Large intestine (tissue), 3 donors: ENCODE measurements around the gene PDLIM7. TPM values are rescaled to one million over a fixed set of nuclear protein-coding genes. Genes with fewer than 3 reads are reported as not detected.
"Not testable (repeated sequence)": the region's sequence is repeated elsewhere in the genome, so short reads cannot be mapped to it uniquely, and the experiment has no call there.

Experiments
- DNase-seq, 2 donors: peaks; one replicate each; pipeline versions ENCODE4 v3.0.0 to v3.0.0-alpha.2; 2013
- H3K27ac ChIP-seq: one replicate; pipeline ENCODE4 v1.5.1; 2013; ENCODE audit warnings: low read length
- H3K27me3 ChIP-seq: 2 replicates; pipeline ENCODE4 v1.6.1; 2013; ENCODE audit warnings: low read length; ENCODE audit not compliant: control insufficient read depth, insufficient read depth
- H3K36me3 ChIP-seq: 2 replicates; pipeline ENCODE4 v1.6.1; 2013; ENCODE audit warnings: low read length; ENCODE audit not compliant: control insufficient read depth, insufficient read depth
- H3K4me1 ChIP-seq: one replicate; pipeline ENCODE4 v1.6.1; 2013; ENCODE audit warnings: low read length; ENCODE audit not compliant: control insufficient read depth, insufficient read depth
- H3K4me3 ChIP-seq: one replicate; pipeline ENCODE4 v1.5.1; 2013; ENCODE audit warnings: low read length
- H3K9me3 ChIP-seq: one replicate; pipeline ENCODE4 v1.6.1; 2013; ENCODE audit warnings: mild to moderate bottlenecking, low read depth, low read length, moderate library complexity; ENCODE audit not compliant: control insufficient read depth
- WGBS: methylation state at CpG from one replicate; pipeline ENCODE4 v1.1.5; 2013; ENCODE audit warnings: low lambda C conversion rate; ENCODE audit not compliant: insufficient coverage; 5-methylcytosine and 5-hydroxymethylcytosine counted together
- polyA plus RNA-seq: library from polyadenylated mRNA; unstranded; fragments of 120-200 nt; gene quantifications from one replicate; pipeline ENCODE4 v1.2.1, GENCODE V29; 2013

The PDLIM7 gene
- polyA plus RNA-seq, 1 donor: 118 TPM

DNA sequence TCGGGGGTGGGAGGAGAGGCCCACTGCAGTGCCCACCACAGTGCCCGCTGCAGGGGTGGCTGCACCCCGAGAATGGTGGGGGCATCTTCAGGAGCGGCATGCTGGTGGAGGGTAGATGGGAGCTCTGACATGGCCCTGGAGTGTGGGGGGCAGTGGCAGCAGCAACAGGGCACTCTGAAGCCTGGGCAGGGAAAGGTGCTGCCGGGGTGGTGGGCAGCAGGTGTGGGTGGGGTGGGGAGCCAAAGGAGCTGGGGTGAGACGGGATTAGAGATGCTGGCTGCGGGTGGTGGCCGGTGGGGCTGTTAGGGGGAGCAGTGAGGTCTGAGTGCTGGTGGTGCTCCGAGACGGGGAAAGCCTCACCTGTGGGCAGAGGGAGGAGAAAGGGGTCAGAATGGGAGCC is 39.0 kb upstream of the PDLIM7 start:
- Histone ChIP-seq H3K4me1 (no peaks in the 10 kb centered on the region), H3K36me3 (peaks cover 63% of the 10 kb centered on the region), H3K9me3 (no peaks in the 10 kb centered on the region), H3K27me3 (no peaks in the 10 kb centered on the region), H3K27ac (no peak overlapping the region), H3K4me3 (no peak overlapping the region)
- DNase-seq: no peak
- no CpG with 5 or more reads among the region's 10 CpGs for WGBS

DNA sequence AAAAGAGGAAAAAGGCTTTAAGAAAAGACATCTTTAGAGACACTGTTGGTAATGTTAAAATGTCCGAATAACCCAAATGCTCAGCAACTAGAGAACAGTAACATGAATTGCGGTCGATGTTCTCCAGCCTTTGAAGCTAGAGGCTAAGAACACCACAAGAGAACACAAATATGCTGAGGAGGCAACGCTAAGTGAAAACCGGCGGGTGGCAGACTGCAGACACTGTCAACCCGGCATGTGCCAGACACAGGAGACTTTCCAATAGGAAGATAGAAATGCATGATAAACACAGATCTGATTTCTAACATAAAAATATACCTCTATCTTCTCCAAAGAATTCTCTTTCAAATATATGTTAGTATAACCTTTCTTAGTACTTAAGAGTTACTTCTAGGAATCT is 37.7 kb upstream of the PDLIM7 start:
- no peaks in the 10 kb centered on the region for H3K4me1 ChIP-seq
- H3K9me3 ChIP-seq: no peaks in the 10 kb centered on the region
- H3K36me3 ChIP-seq: peaks cover 69% of the 10 kb centered on the region
- H3K27me3 ChIP-seq: no peaks in the 10 kb centered on the region
- no CpG with 5 or more reads among the region's 7 CpGs for WGBS
- no peak overlapping the region for H3K27ac ChIP-seq
- no peak for DNase-seq
- H3K4me3 ChIP-seq: no peak overlapping the region

DNA sequence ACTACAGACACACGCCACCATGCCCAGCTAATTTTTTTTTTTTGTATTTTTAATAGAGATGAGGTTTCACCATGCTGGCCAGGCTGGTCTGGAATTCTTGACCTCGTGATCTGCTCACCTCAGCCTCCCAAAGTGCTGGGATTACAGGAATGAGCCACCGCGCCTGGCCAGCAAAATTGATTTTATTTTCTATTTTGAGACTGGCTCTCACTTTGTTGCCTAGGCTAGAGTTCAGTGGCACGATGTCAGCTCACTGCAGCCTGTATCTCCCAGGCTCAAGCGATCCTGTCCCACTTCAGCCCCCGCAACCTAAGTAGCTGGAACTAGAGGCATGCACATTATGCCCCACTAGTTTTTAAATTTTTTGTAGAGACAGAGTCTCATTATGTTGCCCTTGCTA is 37.0 kb upstream of the PDLIM7 start:
- not testable (repeated sequence) for H3K27me3 ChIP-seq, H3K9me3 ChIP-seq, H3K4me1 ChIP-seq, H3K4me3 ChIP-seq, H3K27ac ChIP-seq, DNase-seq
- H3K36me3 ChIP-seq: peaks cover 75% of the 10 kb centered on the region
- no CpG with 5 or more reads among the region's 7 CpGs for WGBS

DNA sequence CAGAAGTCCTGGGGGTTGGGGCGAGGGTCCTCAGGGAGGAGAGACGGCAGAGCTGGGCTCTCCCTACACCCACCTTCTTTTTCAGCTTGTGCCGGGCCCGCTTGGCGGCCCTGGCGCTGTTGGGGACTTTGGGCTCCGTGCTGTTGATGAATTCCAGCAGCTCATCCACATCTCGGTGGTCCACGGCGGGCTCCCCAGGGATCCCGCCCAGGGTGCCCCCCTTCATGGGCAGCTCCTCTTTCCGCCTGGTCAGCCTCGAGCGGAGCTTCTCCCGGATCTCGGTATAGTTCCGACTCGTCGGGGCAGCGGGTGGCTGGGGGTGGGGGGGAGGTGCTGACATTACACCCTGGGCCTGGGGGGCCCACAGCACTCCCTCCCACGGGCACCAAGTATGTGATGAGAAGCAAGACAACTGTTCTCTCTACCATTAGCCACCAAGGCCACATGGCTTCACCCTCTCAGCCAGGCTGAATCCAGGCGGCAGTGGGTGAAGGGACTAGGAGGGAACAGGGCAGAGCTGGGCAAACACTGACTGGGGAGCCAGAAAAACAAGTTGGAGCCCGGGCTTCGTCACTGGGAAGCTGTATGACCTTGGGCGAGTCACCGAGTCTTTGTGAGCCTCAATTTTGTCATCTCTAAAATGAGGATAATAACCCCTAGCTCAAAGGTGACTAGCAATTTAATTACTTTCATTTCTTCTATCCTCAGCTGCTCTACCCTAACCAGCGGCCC is 34.0 kb upstream of the PDLIM7 start:
- Histone ChIP-seq H3K27me3 (no peaks in the 10 kb centered on the region), H3K36me3 (peaks cover 79% of the 10 kb centered on the region)
- WGBS: 73% methylated on average over 2 of the region's 27 CpGs

DNA sequence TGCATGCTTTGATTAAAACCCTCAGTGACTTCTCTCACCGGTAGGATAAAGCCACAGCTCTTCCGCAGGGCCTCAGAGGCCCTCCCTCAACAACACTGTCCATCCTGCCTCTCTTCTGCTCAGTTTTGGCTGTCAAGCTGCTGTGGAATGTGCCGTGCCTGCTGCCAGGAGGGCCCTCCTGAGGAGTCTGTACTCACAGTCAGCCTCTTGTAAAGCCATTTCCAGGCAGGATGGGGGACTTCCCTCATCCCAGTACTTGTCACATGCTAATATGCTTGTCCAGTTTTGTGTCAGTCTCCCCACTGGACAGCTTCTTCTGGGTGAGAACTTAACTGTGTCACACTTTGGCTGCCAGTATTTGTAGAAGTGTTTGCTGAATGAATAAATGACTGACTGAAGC is 33.2 kb upstream of the PDLIM7 start:
- H3K9me3 ChIP-seq: no peaks in the 10 kb centered on the region

More for the DNA sequence above, 34.0 kb upstream of the PDLIM7 start:
- Histone ChIP-seq H3K9me3 (no peaks in the 10 kb centered on the region), H3K4me3 (no peak overlapping the region), H3K27ac (no peak overlapping the region), H3K4me1 (no peaks in the 10 kb centered on the region)
- no peak for DNase-seq

DNA sequence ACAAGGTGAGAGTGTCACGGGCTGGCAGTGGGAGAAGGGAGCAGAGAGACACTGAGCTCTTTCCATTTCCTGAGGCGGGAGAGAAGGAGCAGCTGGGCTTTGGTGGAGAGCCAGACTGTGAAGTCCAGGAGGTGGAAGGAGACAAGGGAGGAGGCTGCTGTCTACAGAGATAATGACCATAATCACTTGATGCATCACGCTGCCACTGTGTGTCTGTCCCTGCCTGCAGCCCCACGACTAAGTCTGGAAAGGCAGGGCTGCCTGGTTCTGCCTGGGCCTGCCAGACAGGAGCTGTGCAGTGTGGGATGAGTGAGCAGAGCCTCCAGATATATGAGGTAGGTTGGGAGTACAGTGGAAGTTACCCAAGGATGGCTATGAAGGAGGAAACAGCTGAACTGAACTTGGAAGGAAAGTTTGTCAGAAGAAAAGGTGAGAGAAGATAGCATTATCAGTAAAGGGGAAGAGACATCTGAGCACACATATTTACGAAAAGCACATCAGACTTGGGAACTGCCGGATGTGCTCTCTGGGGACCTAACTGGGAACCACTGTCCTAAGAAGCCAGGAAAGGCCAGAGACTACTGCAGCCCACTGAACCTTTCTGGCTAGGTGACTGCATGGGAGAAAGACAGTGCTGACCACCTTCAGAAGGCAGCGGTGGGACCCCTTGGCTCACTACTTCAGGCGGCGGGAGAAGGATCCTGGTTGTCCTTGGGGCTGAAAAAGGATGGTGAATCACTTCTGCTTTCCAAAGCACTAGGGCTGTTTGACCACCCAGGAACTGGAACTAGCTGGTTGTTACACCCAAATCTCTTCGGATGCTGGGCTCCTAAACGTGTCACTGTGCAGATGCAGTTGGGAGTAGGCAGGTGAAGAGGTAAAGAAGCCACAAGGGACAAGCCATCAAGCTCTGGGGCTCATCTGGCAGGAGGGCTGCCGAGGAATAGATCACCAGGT is 32.1 kb upstream of the PDLIM7 start:
- no peaks in the 10 kb centered on the region for H3K27me3 ChIP-seq
- peaks cover 85% of the 10 kb centered on the region for H3K36me3 ChIP-seq
- no peak for DNase-seq
- no peaks in the 10 kb centered on the region for H3K9me3 ChIP-seq
- H3K4me1 ChIP-seq: no peaks in the 10 kb centered on the region
- 100% methylated on average over 1 of the region's 12 CpGs for WGBS
- H3K4me3 ChIP-seq: no peak overlapping the region
- no peak overlapping the region for H3K27ac ChIP-seq

More for the DNA sequence above, 33.2 kb upstream of the PDLIM7 start:
- no CpG with 5 or more reads among the region's 3 CpGs for WGBS
- peaks cover 81% of the 10 kb centered on the region for H3K36me3 ChIP-seq
- no peaks in the 10 kb centered on the region for H3K4me1 ChIP-seq
- H3K27ac ChIP-seq: no peak overlapping the region
- H3K27me3 ChIP-seq: no peaks in the 10 kb centered on the region
- DNase-seq: no peak
- H3K4me3 ChIP-seq: no peak overlapping the region

DNA sequence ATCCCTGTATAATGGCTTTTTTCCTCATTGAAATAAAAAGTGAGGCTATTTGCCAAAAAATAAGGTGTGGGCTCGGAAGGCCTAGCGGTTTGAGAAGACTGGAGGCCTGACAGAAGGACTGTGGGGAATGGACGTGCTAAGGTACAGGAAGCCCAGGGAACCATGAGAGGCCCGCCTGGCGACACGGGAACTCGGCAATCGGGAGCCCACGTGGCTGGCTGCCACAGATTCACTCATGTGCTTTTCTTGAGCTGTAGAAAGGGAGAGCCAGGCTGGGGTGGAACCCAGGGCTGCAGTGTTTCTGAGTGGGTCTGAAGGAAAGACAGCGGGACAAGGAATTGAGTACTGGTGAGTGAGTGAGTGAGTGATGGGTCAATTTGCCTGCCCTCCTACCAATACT is 31.2 kb upstream of the PDLIM7 start:
- WGBS: no CpG with 5 or more reads among the region's 10 CpGs
- peaks cover 88% of the 10 kb centered on the region for H3K36me3 ChIP-seq
- DNase-seq: no peak

DNA sequence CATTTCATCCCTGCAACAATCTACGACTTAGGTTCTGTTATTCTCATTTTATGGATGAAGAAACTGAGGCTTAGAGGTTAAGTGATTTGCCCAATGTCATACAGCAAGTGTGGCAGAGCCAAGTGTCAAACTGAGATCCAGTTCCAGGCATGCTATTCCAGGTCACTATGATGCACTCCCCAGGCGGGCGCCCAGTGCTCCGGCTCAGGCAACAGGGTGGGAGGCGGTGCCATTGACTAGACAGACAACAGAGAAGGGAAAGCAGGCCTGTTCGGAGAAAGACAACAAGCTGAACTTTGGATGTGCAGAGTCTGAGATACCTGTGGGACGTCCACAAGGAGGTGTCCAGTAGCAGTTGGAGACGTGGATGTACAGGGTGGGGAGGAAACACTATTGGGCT is 30.2 kb upstream of the PDLIM7 start:
- DNase-seq: no peak
- Histone ChIP-seq H3K4me1 (no peaks in the 10 kb centered on the region), H3K27ac (no peak overlapping the region), H3K27me3 (no peaks in the 10 kb centered on the region), H3K4me3 (no peak overlapping the region), H3K36me3 (peaks cover 86% of the 10 kb centered on the region), H3K9me3 (no peaks in the 10 kb centered on the region)
- WGBS: no CpG with 5 or more reads among the region's 8 CpGs

More for the DNA sequence above, 31.2 kb upstream of the PDLIM7 start:
- H3K4me1 ChIP-seq: no peaks in the 10 kb centered on the region
- no peaks in the 10 kb centered on the region for H3K27me3 ChIP-seq
- H3K27ac ChIP-seq: no peak overlapping the region
- no peaks in the 10 kb centered on the region for H3K9me3 ChIP-seq
- no peak overlapping the region for H3K4me3 ChIP-seq

DNA sequence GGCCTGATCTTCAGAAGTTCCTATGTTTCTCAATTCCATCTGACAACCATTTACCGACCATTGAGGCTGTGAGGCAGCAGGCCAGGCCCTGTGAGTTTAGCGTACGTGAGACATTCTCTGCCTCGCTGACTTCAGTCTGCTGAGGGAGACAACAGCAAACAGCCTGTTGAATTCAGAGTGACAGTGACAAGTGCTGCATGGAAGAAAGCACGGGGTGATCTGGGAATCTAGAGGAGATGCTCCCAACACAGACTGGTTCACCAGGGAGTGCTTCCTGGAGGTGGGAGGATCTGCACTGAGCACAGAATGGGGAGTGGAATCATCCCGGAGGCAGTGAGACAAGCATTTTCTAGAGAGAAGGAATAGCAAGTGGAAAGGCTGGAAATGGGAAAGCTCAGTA is 29.4 kb upstream of the PDLIM7 start:
- H3K27ac ChIP-seq: no peak overlapping the region
- no CpG with 5 or more reads among the region's 6 CpGs for WGBS
- DNase-seq: no peak
- no peaks in the 10 kb centered on the region for H3K4me1 ChIP-seq
- H3K9me3 ChIP-seq: no peaks in the 10 kb centered on the region
- no peaks in the 10 kb centered on the region for H3K27me3 ChIP-seq
- H3K4me3 ChIP-seq: no peak overlapping the region
- H3K36me3 ChIP-seq: peaks cover 84% of the 10 kb centered on the region

DNA sequence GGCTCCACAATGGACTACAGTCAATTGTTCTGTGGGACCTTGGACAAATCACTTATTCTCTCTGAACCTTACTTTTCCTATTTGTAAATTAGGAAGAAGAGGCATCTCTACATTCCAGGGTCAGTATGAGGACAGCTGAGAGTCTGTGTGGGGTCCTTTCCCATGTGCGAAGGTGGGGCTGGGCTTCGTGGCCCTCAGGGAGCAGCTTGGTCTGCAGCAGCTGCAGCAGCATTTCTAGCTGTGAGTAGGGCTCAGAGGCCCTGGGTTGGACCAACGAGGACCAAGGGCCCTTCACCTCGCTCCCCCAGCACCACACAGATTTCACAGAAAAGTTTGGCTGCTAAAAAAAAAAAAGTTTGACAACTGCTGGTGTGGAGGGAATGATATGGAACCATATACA is 28.8 kb upstream of the PDLIM7 start:
- H3K27me3 ChIP-seq: no peaks in the 10 kb centered on the region
- WGBS: no CpG with 5 or more reads among the region's 4 CpGs
- no peaks in the 10 kb centered on the region for H3K9me3 ChIP-seq
- H3K4me1 ChIP-seq: no peaks in the 10 kb centered on the region
- DNase-seq: no peak
- peaks cover 87% of the 10 kb centered on the region for H3K36me3 ChIP-seq
- no peak overlapping the region for H3K4me3 ChIP-seq
- H3K27ac ChIP-seq: no peak overlapping the region
